Esophagus squamous epithelium (tissue), 4 donors: ENCODE results near the gene DNAI2.

Experiments
- CTCF ChIP-seq, 6 experiments: fragments of 450-650 bp in 4 of 6; fragments of 200-600 bp in 2 of 6; sonication (generic) in 2 of 6; IDR thresholded peaks; one replicate each; pipeline ENCODE4 v1.5.1; 2016 to 2019; ENCODE audit warnings: antibody characterized with exemption in 6 of 6, mild to moderate bottlenecking in 4 of 6, moderate library complexity in 4 of 6
- POLR2A ChIP-seq, 4 donors: fragments of 450-650 bp; IDR thresholded peaks; one replicate each; pipeline ENCODE4 v1.6.1; 2017; ENCODE audit warnings: antibody characterized with exemption in 4 of 4, mild to moderate bottlenecking in 4 of 4, moderate library complexity in 3 of 4

DNA sequence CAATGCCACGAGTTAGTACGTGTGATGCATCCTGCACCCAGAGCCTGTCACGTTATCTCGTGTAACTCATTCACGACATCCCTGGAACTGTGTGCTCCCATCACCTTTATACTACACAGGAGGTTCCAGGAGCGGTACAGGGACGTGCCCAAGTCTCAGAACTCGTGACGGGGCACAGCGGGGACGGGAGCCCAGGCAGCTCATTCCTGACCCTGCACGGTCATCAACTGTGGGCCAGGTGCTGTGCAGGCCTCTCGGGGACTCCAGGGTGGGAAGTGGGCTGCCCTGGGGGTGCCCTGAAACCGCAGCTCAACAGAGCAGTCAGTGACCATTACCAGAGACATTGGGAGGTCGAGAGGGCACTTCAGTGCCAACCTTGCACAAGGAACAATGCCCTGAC is 40.8 kb downstream of the DNAI2 start:
- TF ChIP-seq POLR2A (IDR thresholded peaks at IDR 0.05) = no peak
- no peak for TF ChIP-seq CTCF (IDR thresholded peaks at IDR 0.05)
